GM12878 (cell line): ENCODE results near the gene HDAC9. TPM values are rescaled to one million over a fixed set of nuclear protein-coding genes. Genes with fewer than 3 reads are reported as not detected.

Source experiments
- ATAC-seq: fragments of 200-7000 bp; cut with Tn5 transposase; 3 replicates; pipeline ENCODE4 v1.9.1; 2020; ENCODE audit warnings: mild to moderate bottlenecking, moderate library complexity
- BruUV-seq: library from RNA; stranded (reverse); fragments of 400-500 nt; replicated peaks from 2 replicates; lab custom pipeline; 2021; lab: Mats Ljungman, UMichigan
- CTCF ChIA-PET: fragments of 300-600 bp; sonication (Branson Sonifier 250); formaldehyde crosslinking; extraction: SDS; loops from one replicate; lab custom pipeline; 2021; ENCODE audit warnings: inconsistent platforms; lab: Yijun Ruan, JAX
- POLR2A ChIA-PET: fragments of 350-600 bp; formaldehyde crosslinking; extraction: SDS; loops from one replicate; lab custom pipeline; 2021; ENCODE audit warnings: inconsistent platforms; lab: Charles Lee
- RAD21 ChIA-PET: fragments of 300-600 bp; sonication (Branson Sonifier 250); formaldehyde crosslinking; loops from one replicate; lab custom pipeline; 2023; ENCODE audit warnings: antibody characterized with exemption; ENCODE audit not compliant: unreplicated experiment; lab: Charles Lee
- SMC1A ChIA-PET: fragments of 300-600 bp; sonication (Branson Sonifier 250); formaldehyde crosslinking; loops from one replicate; lab custom pipeline; 2023; ENCODE audit not compliant: unreplicated experiment, uncharacterized antibody; lab: Charles Lee
- DNase-seq: peaks from one replicate; pipeline ENCODE4 v3.0.0-alpha.2; 2011; ENCODE audit warnings: low read depth, low spot score
- FAIRE-seq: peaks from 3 replicates; lab custom pipeline; 2011; peaks lifted over from hg19 to GRCh38; lab: Jason Lieb, UNC
- H2AFZ ChIP-seq: 2 replicates; pipeline ENCODE4 v1.6.0; 2011; ENCODE audit warnings: low read depth, low read length, control low read depth; ENCODE audit not compliant: control insufficient read depth
- H3K27ac ChIP-seq: 2 replicates; pipeline ENCODE4 v1.5.1; 2011; ENCODE audit warnings: control low read depth; ENCODE audit not compliant: control insufficient read depth, insufficient read depth
- H3K27me3 ChIP-seq, 2 experiments: replicated peaks in 1 of 2; 2 replicates each; pipeline versions ENCODE4 v1.6.0 to v1.6.1; 2011; ENCODE audit warnings: low read length in 1 of 2; ENCODE audit not compliant: control insufficient read depth in 2 of 2, insufficient read depth in 2 of 2
- H3K36me3 ChIP-seq, 2 experiments: 2 replicates each; pipeline ENCODE4 v1.5.1; 2011; ENCODE audit warnings: low read length in 1 of 2; ENCODE audit not compliant: control insufficient read depth in 2 of 2, insufficient read depth in 2 of 2
- H3K4me1 ChIP-seq: 2 replicates; pipeline ENCODE4 v1.6.1; 2011; ENCODE audit warnings: mild to moderate bottlenecking, low read length, moderate library complexity, mixed read lengths; ENCODE audit not compliant: control insufficient read depth, insufficient read depth
- H3K4me2 ChIP-seq: 2 replicates; pipeline ENCODE4 v1.6.0; 2011; ENCODE audit warnings: control low read depth; ENCODE audit not compliant: control insufficient read depth, insufficient read depth
- H3K4me3 ChIP-seq: fragments of 200-600 bp; sonication (generic); 2 replicates; pipeline ENCODE4 v1.5.1; 2016
- H3K79me2 ChIP-seq: 2 replicates; pipeline ENCODE4 v1.6.0; 2011; ENCODE audit warnings: low read length; ENCODE audit not compliant: control insufficient read depth, insufficient read depth
- H3K9ac ChIP-seq: 2 replicates; pipeline ENCODE4 v1.8.0; 2011; ENCODE audit warnings: low read length, control low read depth, mixed read lengths; ENCODE audit not compliant: control insufficient read depth, insufficient read depth
- H3K9me3 ChIP-seq: replicated peaks from 3 replicates; pipeline ENCODE4 v1.5.1; 2011; ENCODE audit warnings: mild to moderate bottlenecking, low read length; ENCODE audit not compliant: control insufficient read depth, insufficient read depth
- H4K20me1 ChIP-seq: 2 replicates; pipeline ENCODE4 v1.6.0; 2011; ENCODE audit not compliant: control insufficient read depth, insufficient read depth
- BMI1 ChIP-seq: fragments of 450-650 bp; IDR thresholded peaks from 2 replicates; pipeline ENCODE4 v1.6.1; 2016; ENCODE audit warnings: mild to moderate bottlenecking, moderate library complexity, borderline replicate concordance
- CEBPB ChIP-seq, 2 experiments: fragments of 150-350 bp in 1 of 2; IDR thresholded peaks; 2 replicates each; pipeline ENCODE4 v1.6.1; 2012 to 2014; ENCODE audit warnings: low read depth in 2 of 2, low read length in 2 of 2, borderline replicate concordance in 1 of 2, inconsistent platforms in 1 of 2
- CREM ChIP-seq: IDR thresholded peaks from 2 replicates; pipeline ENCODE4 v1.6.1; 2014; ENCODE audit warnings: antibody characterized with exemption, low read depth
- IRF3 ChIP-seq: fragments of 450-650 bp; IDR thresholded peaks from 2 replicates; pipeline ENCODE4 v1.6.1; 2014; ENCODE audit warnings: mild to moderate bottlenecking
- IRF5 ChIP-seq: fragments of 450-650 bp; IDR thresholded peaks from 2 replicates; pipeline ENCODE4 v1.6.1; 2017; ENCODE audit warnings: borderline replicate concordance
- JUND ChIP-seq: IDR thresholded peaks from 2 replicates; pipeline ENCODE4 v1.6.1; 2012; ENCODE audit warnings: low read depth, mild to moderate bottlenecking, low read length, improper control_type of control experiment, moderate library complexity
- KAT2A ChIP-seq: conservative IDR thresholded peaks from 2 replicates; pipeline ENCODE4 v1.6.1; 2011; ENCODE audit warnings: low read depth, low read length; ENCODE audit not compliant: control insufficient read depth
- MLLT1 ChIP-seq: fragments of 450-650 bp; IDR thresholded peaks from 2 replicates; pipeline ENCODE4 v1.6.1; 2016; ENCODE audit warnings: mild to moderate bottlenecking
- POLR2AphosphoS5 ChIP-seq: IDR thresholded peaks from 2 replicates; pipeline ENCODE4 v1.6.1; 2011; ENCODE audit warnings: mild to moderate bottlenecking, low read length, inconsistent platforms
- POU2F2 ChIP-seq: IDR thresholded peaks from 3 replicates; pipeline ENCODE4 v1.6.1; 2011; ENCODE audit warnings: low read depth, mild to moderate bottlenecking, low read length, borderline replicate concordance
- RBBP5 ChIP-seq: fragments of 200-600 bp; sonication (generic); conservative IDR thresholded peaks from 2 replicates; pipeline ENCODE4 v1.6.1; 2016
- RELA ChIP-seq: fragments of 450-650 bp; IDR thresholded peaks from 2 replicates; pipeline ENCODE4 v1.8.0; 2014; ENCODE audit warnings: borderline replicate concordance; ENCODE audit not compliant: partially characterized antibody
- RELB ChIP-seq: fragments of 450-650 bp; IDR thresholded peaks from 2 replicates; pipeline ENCODE4 v1.6.1; 2017; ENCODE audit warnings: low read depth, mild to moderate bottlenecking, moderate library complexity
- SIX5 ChIP-seq: IDR thresholded peaks from 2 replicates; pipeline ENCODE4 v1.6.1; 2011; ENCODE audit warnings: mild to moderate bottlenecking, low read depth, low read length, moderate library complexity; ENCODE audit not compliant: severe bottlenecking
- SMAD1 ChIP-seq: fragments of 450-650 bp; IDR thresholded peaks from 2 replicates; pipeline ENCODE4 v1.6.1; 2018; ENCODE audit warnings: mild to moderate bottlenecking, low read depth; ENCODE audit not compliant: partially characterized antibody
- SMAD5 ChIP-seq: IDR thresholded peaks from 2 replicates; pipeline ENCODE4 v1.6.1; 2016; ENCODE audit warnings: antibody characterized with exemption, low read depth
- SUPT20H ChIP-seq: IDR thresholded peaks from 2 replicates; pipeline ENCODE4 v1.6.1; 2011; ENCODE audit warnings: low read depth, mild to moderate bottlenecking, low read length, moderate library complexity, borderline replicate concordance; ENCODE audit not compliant: control insufficient read depth
- TCF3 ChIP-seq: IDR thresholded peaks from 2 replicates; pipeline ENCODE4 v1.6.1; 2012; ENCODE audit warnings: low read depth, mild to moderate bottlenecking, low read length, borderline replicate concordance; ENCODE audit not compliant: insufficient read depth
- WGBS: methylation state at CpG from one replicate; pipeline ENCODE4 v1.1.6; 2016; ENCODE audit warnings: low lambda C conversion rate; ENCODE audit not compliant: insufficient replicate concordance, insufficient coverage; ENCODE audit errors: missing lambda C conversion rate; 5-methylcytosine and 5-hydroxymethylcytosine counted together
- in situ Hi-C: fragments of 300-500 bp; cut with MboI; formaldehyde crosslinking; loops from 9 replicates; pipeline ENCODE4 v1.14.3; 2018; ENCODE audit warnings: mixed read lengths
- intact Hi-C: fragments of 100-400 bp; cut with micrococcal nuclease; formaldehyde crosslinking; loops from one replicate; pipeline ENCODE4 v1.14.2; 2022; ENCODE audit not compliant: unreplicated experiment
- polyA plus RNA-seq, 11 experiments: library from polyadenylated mRNA; depleted of rRNA in 4 of 11; unstranded in 6 of 11; stranded (reverse) in 5 of 11; fragments of >200 nt; fragmentation: Nextera tagmentation in 4 of 11; fragmentation: Illumina TruSeq in 1 of 11; extraction: Ambion mirVana in 4 of 11; extraction: Trizol in 1 of 11; gene quantifications; 1 replicate in 1 of 11; 2 replicates in 10 of 11; pipeline versions ENCODE4 v1.2.1 to v1.2.3, GENCODE V29; 2011 to 2016; ENCODE audit warnings: inconsistent platforms in 2 of 11, missing spikeins in 2 of 11, low read depth in 1 of 11
- total RNA-seq, 4 experiments: library from RNA; depleted of rRNA in 3 of 4; stranded (reverse); fragments of >200 nt in 3 of 4; fragmentation: Illumina TruSeq in 1 of 4; extraction: Trizol in 1 of 4; gene quantifications; 2 replicates each; pipeline versions ENCODE4 v1.2.1 to v1.2.3, GENCODE V29; 2013 to 2021

Gene HDAC9
- total and polyA plus RNA-seq, 10 of the 15 experiments (the other 5 are each of a cell fraction or from before 2014, with no cell fraction given): 0.73 to 12.8 (median 0.92) TPM

- no peak for ATAC-seq
- Histone ChIP-seq H3K27ac (no peak overlapping the region), H3K4me1 (peaks cover under 1% of the 10 kb centered on the region; the same call in 1 of the 2 replicates), H3K9me3 (no peaks in the 10 kb centered on the region), H3K27me3 (no peaks in the 10 kb centered on the region), H3K4me2 (no peak overlapping the region), H3K79me2 (no peaks in the 10 kb centered on the region), H3K36me3 (no peaks in the 10 kb centered on the region), H3K9ac (no peak overlapping the region)
- in situ Hi-C loops (no loop called here), intact Hi-C loops (no loop called here)
- RAD21 ChIA-PET: no interaction called here
- TF ChIP-seq KAT2A (no peak), MLLT1 (no peak), SMAD1 (no peak), BMI1 (no peak), TCF3 (no peak), RELA (no peak), POLR2AphosphoS5 (no peak), RELB (no peak), POU2F2 (no peak), CEBPB (IDR thresholded peaks at IDR 0.05; ENCODE audit: borderline replicate concordance in 1 of 2, low read depth in 2 of 2, low read length in 2 of 2) (no peak), CREM (no peak), IRF5 (no peak), IRF3 (no peak), JUND (no peak), SMAD5 (no peak), SIX5 (no peak), SUPT20H (no peak), RBBP5 (no peak)
- TF ChIP-seq, all 136 proteins: peak for 0
- SMC1A ChIA-PET: interaction anchor here (0.8 to 2.2 kb wide), 2 partner anchors 7 to 33 kb away, joined by 3 to 11 read pairs; no protein-coding TSS in a partner anchor
- 98% methylated on average over 2 of the region's 2 CpGs for WGBS
- Histone ChIP-seq H3K4me3 (no peak overlapping the region), H4K20me1 (no peaks in the 10 kb centered on the region), H2AFZ (no peak overlapping the region)
- CTCF ChIA-PET: no interaction called here
- DNase-seq: no peak
- POLR2A ChIA-PET: no interaction called here
- BruUV-seq: no TSS peak
- FAIRE-seq: no peak
Observed at GRCh38 chr7:18489624-18490023, 5.9 kb upstream of the HDAC9 start.
